ENCODE measurements around the gene WNT11.

- TF ChIP-seq CTCF (IDR thresholded peaks at IDR 0.05) (no peak), POLR2A (IDR thresholded peaks at IDR 0.05) (no peak)
Observed at GRCh38 chr11:76247091-76247490, 40.8 kb upstream of the WNT11 start.
